ENCODE measurements around the gene TNS1. TPM values are rescaled to one million over a fixed set of nuclear protein-coding genes. Genes with fewer than 3 reads are reported as not detected.
A peak's percentile ranks its signal among the peaks of the same experiment; 100 is the strongest.

The TNS1 gene
- total RNA-seq, 1 experiment from 2014 or later: 3.4 TPM

DNA sequence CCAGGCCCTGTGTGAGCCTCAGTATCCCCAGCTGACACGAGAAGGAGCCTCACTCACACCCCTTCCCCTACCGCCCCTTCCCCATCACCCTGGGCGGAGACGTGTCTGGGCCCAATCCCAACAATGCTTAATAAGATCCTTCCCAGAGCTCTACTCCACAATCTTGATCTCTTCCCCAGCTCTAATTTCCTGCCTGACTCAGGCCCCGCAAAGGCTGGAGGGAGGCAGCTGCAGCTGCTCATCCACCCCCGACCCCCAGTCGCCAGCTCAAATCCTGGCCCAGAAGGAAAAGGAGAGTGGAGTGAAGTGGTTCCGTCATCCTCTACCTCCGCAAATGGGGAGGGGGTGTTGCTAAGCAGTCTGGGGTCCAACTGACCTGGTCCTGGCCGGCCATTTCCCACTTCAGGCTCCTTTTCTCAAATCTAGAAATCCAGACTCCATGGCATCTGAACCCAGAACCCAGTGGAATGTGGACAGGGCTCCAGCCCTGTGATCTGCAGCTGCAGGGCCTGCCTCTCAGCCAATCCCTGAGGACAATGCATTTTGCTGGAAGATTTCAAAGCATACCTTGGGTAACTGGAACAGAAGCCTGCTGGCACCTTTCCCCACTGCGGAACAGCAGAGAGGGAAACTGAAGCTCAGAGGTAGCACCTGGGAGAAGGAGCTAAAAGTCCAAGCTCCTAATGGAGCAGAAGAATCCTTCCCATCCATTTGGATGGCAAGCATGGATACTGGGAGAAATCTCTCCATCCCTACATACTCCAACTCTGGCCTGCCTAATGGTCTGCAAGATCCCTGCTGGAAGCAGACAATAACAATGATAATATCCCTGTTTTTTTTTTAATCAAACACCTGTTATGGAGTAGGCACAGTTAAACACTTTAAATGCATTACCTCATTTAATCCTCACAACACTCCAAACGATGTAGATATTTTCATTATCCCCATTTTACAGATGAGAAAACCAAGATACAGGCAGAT, 5.6 kb upstream of the TNS1 start:
- Histone ChIP-seq H3K23me2 (ENCODE audit: insufficient read length, low read depth, low read length, poor library complexity, severe bottlenecking) (peaks cover 8% of the 10 kb centered on the region), H2BK5ac (ENCODE audit: insufficient read length, low read length) (no peak overlapping the region), H2AK5ac (ENCODE audit: insufficient read length, low read length) (no peak overlapping the region), H3K4me2 (ENCODE audit: insufficient read depth, insufficient read length, low read length) (no peak overlapping the region), H3K56ac (ENCODE audit: insufficient read length, low read depth, low read length) (no peak overlapping the region), H3K9me3 (ENCODE audit: control insufficient read depth, low read depth, low read length) (no peaks in the 10 kb centered on the region), H2BK15ac (ENCODE audit: low read depth, low read length) (no peak overlapping the region), H2BK12ac (ENCODE audit: insufficient read length, low read depth, low read length) (no peak overlapping the region), H2BK120ac (ENCODE audit: low read depth, low read length, poor library complexity, severe bottlenecking) (no peak overlapping the region), H2AFZ (ENCODE audit: low read length) (no peak overlapping the region), H2BK20ac (ENCODE audit: low read depth, low read length, poor library complexity, severe bottlenecking) (no peak overlapping the region), H3K4me1 (ENCODE audit: insufficient read depth, low read length) (peaks cover 3% of the 10 kb centered on the region), H3K18ac (ENCODE audit: insufficient read length, low read depth, low read length) (no peak overlapping the region), H4K20me1 (ENCODE audit: control insufficient read depth, insufficient read depth, insufficient read length) (no peaks in the 10 kb centered on the region), H3K27me3 (ENCODE audit: insufficient read depth, low read length) (peaks cover 15% of the 10 kb centered on the region; the same call in 1 of the 2 replicates), H3K27ac (ENCODE audit: insufficient read length, low read depth, low read length) (no peak overlapping the region), H3K9ac (ENCODE audit: extremely low read depth, insufficient read length, low read length) (no peak overlapping the region), H3K79me2 (ENCODE audit: insufficient read depth, low read length) (no peaks in the 10 kb centered on the region), H4K5ac (ENCODE audit: insufficient read length, low read depth, low read length) (no peak overlapping the region), H3K23ac (ENCODE audit: insufficient read length, low read depth, low read length) (no peak overlapping the region), H4K91ac (ENCODE audit: insufficient read length, low read depth, low read length) (no peak overlapping the region), H4K8ac (replicated peaks; ENCODE audit: insufficient read length, low read depth, low read length) (no peak overlapping the region), H3K4ac (ENCODE audit: low read depth, low read length) (no peak overlapping the region), H3T11ph (ENCODE audit: low read length) (no peak overlapping the region), H3K79me1 (ENCODE audit: insufficient read depth, low read depth, low read length, poor library complexity, severe bottlenecking) (no peaks in the 10 kb centered on the region), H3K14ac (ENCODE audit: insufficient read depth, low read length) (no peak overlapping the region)
- no peak for DNase-seq
- Mint-ChIP-seq H3K27ac (no peak overlapping the region), H3K4me1 (peaks cover 20 to 34% of the 10 kb centered on the region in 2 experiments), H3K36me3 (ENCODE audit: insufficient read depth in 1 of 3, low read depth in 3 of 3) (no peaks in the 10 kb centered on the region), H3K9me3 (no peaks in the 10 kb centered on the region), H3K27me3 (ENCODE audit: low read depth) (peaks cover 73% of the 10 kb centered on the region), H3K4me3 (peak overlapping the region in 1 of 2 experiments; percentile 56; a peak in 2 of 5 replicates)
- TF ChIP-seq, protein P1, sequence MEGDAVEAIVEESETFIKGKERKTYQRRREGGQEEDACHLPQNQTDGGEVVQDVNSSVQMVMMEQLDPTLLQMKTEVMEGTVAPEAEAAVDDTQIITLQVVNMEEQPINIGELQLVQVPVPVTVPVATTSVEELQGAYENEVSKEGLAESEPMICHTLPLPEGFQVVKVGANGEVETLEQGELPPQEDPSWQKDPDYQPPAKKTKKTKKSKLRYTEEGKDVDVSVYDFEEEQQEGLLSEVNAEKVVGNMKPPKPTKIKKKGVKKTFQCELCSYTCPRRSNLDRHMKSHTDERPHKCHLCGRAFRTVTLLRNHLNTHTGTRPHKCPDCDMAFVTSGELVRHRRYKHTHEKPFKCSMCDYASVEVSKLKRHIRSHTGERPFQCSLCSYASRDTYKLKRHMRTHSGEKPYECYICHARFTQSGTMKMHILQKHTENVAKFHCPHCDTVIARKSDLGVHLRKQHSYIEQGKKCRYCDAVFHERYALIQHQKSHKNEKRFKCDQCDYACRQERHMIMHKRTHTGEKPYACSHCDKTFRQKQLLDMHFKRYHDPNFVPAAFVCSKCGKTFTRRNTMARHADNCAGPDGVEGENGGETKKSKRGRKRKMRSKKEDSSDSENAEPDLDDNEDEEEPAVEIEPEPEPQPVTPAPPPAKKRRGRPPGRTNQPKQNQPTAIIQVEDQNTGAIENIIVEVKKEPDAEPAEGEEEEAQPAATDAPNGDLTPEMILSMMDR (conservative IDR thresholded peaks at IDR 0.05): no peak
- no CpG with 5 or more reads among the region's 12 CpGs for WGBS (ENCODE audit: extremely low coverage, insufficient read length, low lambda C conversion rate)
